Upper lobe of left lung (tissue), 4 donors: Measurements from ENCODE around the gene TACC2.

ENCODE experiments used
- CTCF ChIP-seq, 6 experiments: fragments of 450-650 bp in 4 of 6; fragments of 200-600 bp in 2 of 6; sonication (generic) in 2 of 6; IDR thresholded peaks; one replicate each; pipeline ENCODE4 v1.5.1; 2016 to 2019; ENCODE audit warnings: antibody characterized with exemption in 6 of 6
- POLR2A ChIP-seq, 4 donors: fragments of 450-650 bp; IDR thresholded peaks; one replicate each; pipeline ENCODE4 v1.5.1; 2016 to 2017; ENCODE audit warnings: antibody characterized with exemption in 4 of 4, mild to moderate bottlenecking in 2 of 4
- POLR2AphosphoS5 ChIP-seq, 2 donors: sonication (generic); formaldehyde crosslinking; IDR thresholded peaks; one replicate each; pipeline ENCODE4 v1.5.1; 2017; ENCODE audit warnings: antibody characterized with exemption in 2 of 2

GRCh38 chr10:122241836-122242235, 252.9 kb downstream of the TACC2 start:
- TF ChIP-seq POLR2A (IDR thresholded peaks at IDR 0.05) (no peak), CTCF (IDR thresholded peaks at IDR 0.05) (no peak), POLR2AphosphoS5 (IDR thresholded peaks at IDR 0.05) (no peak)
